Fibroblast of the aortic adventitia (primary cell): ENCODE data around the gene PFDN5. TPM values are rescaled to one million over a fixed set of nuclear protein-coding genes. Genes with fewer than 3 reads are reported as not detected.

Source experiments
- DNase-seq: peaks from one replicate; pipeline ENCODE4 v3.0.0-alpha.2; 2010; ENCODE audit warnings: low read depth
- H3K4me3 ChIP-seq: 2 replicates; pipeline ENCODE4 v1.5.1; 2011; ENCODE audit warnings: low read depth, mild to moderate bottlenecking, control low read depth, low read length, moderate library complexity
- CTCF ChIP-seq: IDR thresholded peaks from 2 replicates; pipeline ENCODE4 v1.5.1; 2011; ENCODE audit warnings: mild to moderate bottlenecking, low read length, control low read depth, inconsistent platforms; ENCODE audit not compliant: insufficient read depth
- total RNA-seq: library from RNA; depleted of rRNA; stranded (reverse); fragments of >200 nt; gene quantifications from 2 replicates; pipeline ENCODE4 v1.2.3, GENCODE V29; 2012; ENCODE audit warnings: low replicate concordance

Gene PFDN5
- total RNA-seq, 1 donor: 577 TPM

DNA sequence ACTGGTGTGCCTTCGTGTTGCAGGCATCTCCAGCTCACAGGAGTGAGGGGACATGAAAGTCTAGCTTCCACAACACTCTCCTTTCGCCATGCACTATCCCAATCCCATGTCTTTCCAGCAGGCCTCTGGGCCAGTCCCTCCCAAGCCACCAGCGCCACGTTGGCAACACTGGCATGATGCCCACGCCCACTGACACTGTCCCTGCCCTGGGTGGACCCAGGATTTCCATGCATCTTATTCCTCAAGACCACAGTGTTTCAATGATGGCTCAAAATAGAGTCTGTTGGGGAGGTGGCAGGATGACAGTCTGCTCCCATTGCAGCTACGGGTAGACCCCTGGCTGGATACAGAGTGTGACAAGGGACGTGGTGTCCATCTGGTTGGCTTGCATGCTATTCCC lies 38.5 kb downstream of the PFDN5 start:
- no peak overlapping the region for H3K4me3 ChIP-seq
- DNase-seq: no peak
- TF ChIP-seq CTCF: no peak

DNA sequence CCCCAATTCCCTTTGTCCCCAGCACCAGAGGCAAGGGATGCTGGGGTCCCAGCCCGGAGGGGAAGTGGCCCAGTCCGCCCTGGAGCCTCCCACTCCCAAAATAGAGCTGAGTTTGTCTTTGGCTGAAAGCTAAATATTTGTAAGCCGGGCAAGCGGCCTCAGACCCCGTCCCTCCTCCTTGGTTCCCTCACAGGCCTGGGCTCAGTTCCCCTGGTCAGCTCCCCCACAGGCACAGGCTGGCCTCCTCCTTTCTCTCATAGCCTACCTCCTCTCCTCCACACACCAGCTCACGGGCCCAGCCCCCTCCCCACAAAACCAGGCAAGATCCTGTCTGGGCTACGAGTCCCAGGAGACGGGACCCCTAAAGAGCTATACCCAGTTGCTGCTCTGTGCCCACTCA lies 39.5 kb downstream of the PFDN5 start:
- DNase-seq: no peak

GRCh38 chr12:53336181-53336681 lies 40.9 kb downstream of the PFDN5 start, which contains the start of gene SP7:
SP7 (minus strand) TSS chr12:53336354; CDS start chr12:53335646, 708 bp downstream.
- no peak for DNase-seq
- no peak within 1 kb of the TSS for H3K4me3 ChIP-seq
- no peak for TF ChIP-seq CTCF

More for the DNA sequence above, 39.5 kb downstream of the PFDN5 start:
- TF ChIP-seq CTCF: no peak
- H3K4me3 ChIP-seq: no peak overlapping the region

GRCh38 chr12:53338017-53338416 lies 42.7 kb downstream of the PFDN5 start:
- no peak for TF ChIP-seq CTCF
- DNase-seq: no peak
- H3K4me3 ChIP-seq: no peak overlapping the region

- H3K4me3 ChIP-seq: no peak overlapping the region
- TF ChIP-seq CTCF: no peak
- no peak for DNase-seq
Observed at GRCh38 chr12:53338916-53339315, 43.6 kb downstream of the PFDN5 start.

DNA sequence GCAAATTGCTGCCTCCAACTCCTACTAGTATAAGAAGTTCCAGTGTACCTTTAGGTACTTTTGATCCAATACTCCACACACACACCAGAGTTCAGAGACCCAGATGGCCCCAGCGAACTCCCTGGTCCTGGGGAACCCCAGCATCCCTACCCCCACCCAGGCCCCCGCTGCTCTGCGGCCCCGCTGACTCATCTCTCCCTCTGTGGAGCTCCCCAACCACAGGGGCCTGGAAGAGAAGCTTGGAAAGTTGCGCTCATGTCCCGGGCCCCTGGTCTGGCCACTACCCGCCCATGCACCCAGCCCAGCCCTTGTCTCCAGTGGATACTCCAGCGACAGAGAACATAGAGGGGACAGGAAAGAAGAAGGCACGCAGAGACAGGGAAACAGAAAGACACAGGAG lies 45.1 kb downstream of the PFDN5 start:
- TF ChIP-seq CTCF: no peak
- no peak for DNase-seq
- no peak overlapping the region for H3K4me3 ChIP-seq

DNA sequence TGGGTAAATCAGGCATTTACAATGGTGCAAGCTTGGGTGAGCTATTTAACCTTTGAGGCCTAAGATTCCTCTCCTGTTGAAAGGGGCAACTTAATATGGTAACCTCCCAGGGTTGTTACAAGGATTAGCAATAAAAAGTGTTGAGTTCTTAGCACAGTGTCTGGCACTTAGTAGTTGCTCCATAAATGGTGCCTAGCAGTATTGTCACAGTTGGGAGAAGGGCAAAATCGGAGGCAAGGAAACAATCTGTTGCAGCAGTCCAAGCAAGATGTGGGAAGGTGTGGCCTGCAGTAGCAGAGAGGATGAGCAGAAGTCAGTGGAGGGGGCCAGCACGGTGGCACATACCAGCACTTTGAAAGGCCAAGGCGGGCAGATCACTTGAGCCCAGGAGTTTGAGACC lies 48.1 kb downstream of the PFDN5 start:
- TF ChIP-seq CTCF: no peak
- no peak overlapping the region for H3K4me3 ChIP-seq
- no peak for DNase-seq
